HG02678 (cell line): ENCODE results near the gene SLC13A1.

Experiments
- ATAC-seq: cut with Tn5 transposase; IDR thresholded peaks from one replicate; pipeline ENCODE4 v1.9.1; 2021; ENCODE audit warnings: mild to moderate bottlenecking, moderate library complexity; ENCODE audit not compliant: unreplicated experiment

The SLC13A1 gene

GRCh38 chr7:123193235-123193634 is 6.5 kb downstream of the SLC13A1 start:
- ATAC-seq: no peak

GRCh38 chr7:123191132-123191531 is 8.6 kb downstream of the SLC13A1 start:
- ATAC-seq: no peak

- ATAC-seq: peak; percentile 96
Measured at GRCh38 chr7:123190109-123190831, 9.5 kb downstream of the SLC13A1 start.

GRCh38 chr7:123185756-123186155 is 14.0 kb downstream of the SLC13A1 start:
- ATAC-seq: no peak

GRCh38 chr7:123184271-123184670 is 15.5 kb downstream of the SLC13A1 start:
- ATAC-seq: no peak

GRCh38 chr7:123183431-123183830 is 16.3 kb downstream of the SLC13A1 start:
- no peak for ATAC-seq

- ATAC-seq: no peak
Measured at GRCh38 chr7:123177442-123177841, 22.3 kb downstream of the SLC13A1 start.

GRCh38 chr7:123170333-123171246 is 29.2 kb downstream of the SLC13A1 start:
- no peak for ATAC-seq

GRCh38 chr7:123169065-123169464 is 30.7 kb downstream of the SLC13A1 start:
- no peak for ATAC-seq

- no peak for ATAC-seq
Measured at GRCh38 chr7:123157606-123158005, 42.2 kb downstream of the SLC13A1 start.

- ATAC-seq: no peak
Measured at GRCh38 chr7:123155571-123155970, 44.2 kb downstream of the SLC13A1 start.

GRCh38 chr7:123154231-123154860 is 45.4 kb downstream of the SLC13A1 start:
- ATAC-seq: peak; percentile 98

- ATAC-seq: no peak
Measured at GRCh38 chr7:123151443-123151842, 48.3 kb downstream of the SLC13A1 start.

- no peak for ATAC-seq
Measured at GRCh38 chr7:123148813-123149212, 51.0 kb downstream of the SLC13A1 start.

- no peak for ATAC-seq
Measured at GRCh38 chr7:123143252-123144006, 56.3 kb downstream of the SLC13A1 start.

GRCh38 chr7:123140561-123140960 is 59.2 kb downstream of the SLC13A1 start:
- ATAC-seq: no peak

- no peak for ATAC-seq
Measured at GRCh38 chr7:123135960-123136359, 63.8 kb downstream of the SLC13A1 start.

- ATAC-seq: no peak
Measured at GRCh38 chr7:123133924-123134323, 65.8 kb downstream of the SLC13A1 start.

- ATAC-seq: no peak
Measured at GRCh38 chr7:123131961-123132360, 67.8 kb downstream of the SLC13A1 start.

GRCh38 chr7:123131556-123131955 is 68.2 kb downstream of the SLC13A1 start:
- no peak for ATAC-seq

GRCh38 chr7:123131140-123131539 is 68.6 kb downstream of the SLC13A1 start:
- ATAC-seq: no peak
